ENCODE results near the gene KLHL10.

The KLHL10 gene

DNA sequence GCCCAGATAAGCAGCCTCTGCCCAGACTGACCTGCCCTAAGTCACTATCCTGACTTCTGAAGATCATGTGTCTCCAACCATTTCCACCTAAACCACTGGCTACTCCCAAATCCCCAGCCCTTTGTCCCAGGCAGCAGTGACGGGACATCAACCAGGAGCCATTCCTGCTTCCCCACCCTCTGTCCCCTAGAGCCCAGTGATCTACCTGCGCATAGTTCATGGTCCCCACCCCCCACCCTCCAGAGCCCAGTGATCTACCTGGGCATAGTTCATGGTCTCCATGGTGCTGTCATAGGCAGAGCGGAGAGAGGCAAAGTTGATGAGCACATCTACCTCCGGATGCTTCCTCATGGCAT is 54.4 kb downstream of the KLHL10 start:
- in situ Hi-C loops (cut with HindIII; ENCODE audit: low sequenced_read_pairs), result no loop called here

DNA sequence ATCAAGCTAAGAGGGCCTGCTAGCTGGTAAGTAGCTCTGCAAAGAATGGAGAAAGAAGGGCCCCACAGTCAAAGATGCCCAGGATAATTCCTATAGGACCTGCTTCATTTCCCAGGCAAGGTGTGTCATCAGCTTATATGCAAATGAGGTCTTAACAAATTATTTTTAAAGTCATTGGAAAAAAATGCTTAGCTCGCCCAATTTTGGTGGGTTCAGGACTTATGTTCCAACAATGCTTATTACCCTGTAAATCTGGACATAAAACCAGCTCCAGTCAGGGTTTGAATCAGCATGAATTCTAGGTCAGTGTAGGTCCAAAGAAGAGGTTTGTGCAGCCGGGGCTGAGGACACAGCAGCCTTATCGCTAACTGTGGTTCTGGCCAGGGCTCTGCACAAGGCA is 55.8 kb downstream of the KLHL10 start:
- in situ Hi-C loops (cut with HindIII; ENCODE audit: low sequenced_read_pairs), result no loop called here

DNA sequence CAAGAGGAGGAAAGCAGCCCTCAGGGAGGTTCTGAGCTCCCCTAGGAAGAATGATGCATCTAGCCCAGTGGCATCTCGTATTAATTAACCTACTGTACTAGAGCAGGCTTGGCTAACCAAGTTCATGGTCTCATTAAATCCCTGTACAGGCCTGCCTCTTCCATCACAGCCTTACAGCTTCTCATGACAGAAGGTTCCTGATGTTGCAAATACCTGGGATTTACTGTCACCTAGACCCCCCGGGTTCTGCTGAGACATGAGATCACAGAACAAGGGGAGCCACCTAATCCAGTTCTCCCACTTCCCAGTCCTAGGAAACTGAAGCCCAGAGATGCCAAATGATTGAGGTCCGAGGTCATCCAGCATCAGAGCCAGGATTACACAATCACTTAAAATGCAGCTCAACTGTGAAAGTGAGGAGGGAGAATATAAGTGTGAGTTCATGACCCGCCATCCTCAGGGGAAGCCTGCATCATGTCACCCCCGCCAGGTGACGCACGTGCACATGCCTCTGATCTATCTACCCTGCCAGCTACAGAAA is 57.2 kb downstream of the KLHL10 start:
- in situ Hi-C loops (cut with HindIII; ENCODE audit: low sequenced_read_pairs), result no loop called here

DNA sequence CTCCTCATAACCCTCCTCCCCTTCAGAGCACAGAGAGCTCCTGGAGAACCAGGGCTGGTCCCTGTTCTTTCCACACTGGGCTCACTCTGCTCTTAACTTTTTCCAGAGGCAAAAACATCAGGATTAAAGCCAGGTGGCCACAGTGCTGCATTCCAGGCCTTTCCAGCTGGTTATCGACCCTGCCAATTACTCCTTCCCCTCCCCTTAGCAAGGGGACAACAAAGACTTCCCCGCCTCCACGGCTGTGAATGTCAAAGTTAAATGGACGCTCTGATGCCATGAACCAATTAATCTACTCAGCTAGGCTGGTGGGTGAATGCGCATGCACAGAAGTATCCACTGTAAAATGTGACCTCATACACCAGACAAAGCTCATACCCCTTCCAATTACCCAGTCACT is 58.0 kb downstream of the KLHL10 start:
- in situ Hi-C loops (cut with HindIII; ENCODE audit: low sequenced_read_pairs), result no loop called here

DNA sequence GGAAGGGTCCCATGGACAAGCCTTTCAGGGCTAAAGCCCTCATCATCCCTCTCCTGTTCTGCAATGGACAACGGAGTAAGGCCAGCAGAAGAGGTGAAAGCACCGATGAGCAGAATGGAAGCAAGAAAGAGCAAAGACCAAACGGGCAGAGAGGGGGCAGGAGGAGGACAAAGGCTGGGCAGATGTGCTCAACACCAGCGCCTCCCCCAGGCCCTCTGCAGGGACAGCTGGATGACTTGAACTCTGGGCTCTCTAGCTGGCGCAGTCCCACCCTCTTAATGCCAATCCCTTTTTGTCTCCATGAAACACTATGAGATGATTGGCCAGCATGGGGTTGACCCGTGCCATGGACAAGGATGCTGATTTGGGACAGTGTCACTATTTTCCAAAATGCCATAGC is 59.1 kb downstream of the KLHL10 start:
- in situ Hi-C loops (cut with HindIII; ENCODE audit: low sequenced_read_pairs), result no loop called here
